Natural killer cell treated with Interleukin-12 subunit alpha and Interleukin-12 subunit beta and Interleukin-15 and Interleukin-18, amount 100 ng/mL, for 72 hours (primary cell): ENCODE measurements around the gene ZC3H12A. TPM values are rescaled to one million over a fixed set of nuclear protein-coding genes. Genes with fewer than 3 reads are reported as not detected.
A peak's percentile ranks its signal among the peaks of the same experiment; 100 is the strongest.
"Not testable (repeated sequence)": the region's sequence is repeated elsewhere in the genome, so short reads cannot be mapped to it uniquely, and the experiment has no call there.

Experiments used
- ATAC-seq, 2 donors: fragments of 150-1000 bp; cut with Tn5 transposase in 1 of 2; sonication (Bioruptor Pico), chemical (Tn5 transposase) in 1 of 2; 2 replicates each; pipeline ENCODE4 v1.10.0; 2021
- DNase-seq: peaks from one replicate; pipeline ENCODE4 v3.0.0; 2022; ENCODE audit warnings: low spot score
- H3K27ac Mint-ChIP-seq, 2 donors: 1 replicate in 1 of 2; 2 replicates in 1 of 2; pipeline ENCODE4 v1.8.0; 2022; ENCODE audit warnings: mixed read lengths in 2 of 2, mild to moderate bottlenecking in 1 of 2, moderate library complexity in 1 of 2
- H3K27me3 Mint-ChIP-seq, 2 donors: 1 replicate in 1 of 2; 2 replicates in 1 of 2; pipeline ENCODE4 v1.8.0; 2022; ENCODE audit warnings: mixed read lengths in 2 of 2
- H3K36me3 Mint-ChIP-seq: one replicate; pipeline ENCODE4 v1.8.0; 2022; ENCODE audit warnings: mixed read lengths
- H3K4me1 Mint-ChIP-seq, 2 donors: 1 replicate in 1 of 2; 2 replicates in 1 of 2; pipeline ENCODE4 v1.8.0; 2022; ENCODE audit warnings: low read depth in 2 of 2, mixed read lengths in 2 of 2, mild to moderate bottlenecking in 1 of 2
- H3K4me3 Mint-ChIP-seq: one replicate; pipeline ENCODE4 v1.8.0; 2022; ENCODE audit warnings: mixed read lengths
- H3K9me3 Mint-ChIP-seq: 2 replicates; pipeline ENCODE4 v1.8.0; 2022; ENCODE audit warnings: mixed read lengths
- total RNA-seq, 2 donors: library from RNA; stranded (reverse); gene quantifications; one replicate each; pipeline ENCODE4 v1.2.3, GENCODE V29; 2022

Gene ZC3H12A
- total RNA-seq, 2 donors from 2014 or later, result 109 to 198 TPM

DNA sequence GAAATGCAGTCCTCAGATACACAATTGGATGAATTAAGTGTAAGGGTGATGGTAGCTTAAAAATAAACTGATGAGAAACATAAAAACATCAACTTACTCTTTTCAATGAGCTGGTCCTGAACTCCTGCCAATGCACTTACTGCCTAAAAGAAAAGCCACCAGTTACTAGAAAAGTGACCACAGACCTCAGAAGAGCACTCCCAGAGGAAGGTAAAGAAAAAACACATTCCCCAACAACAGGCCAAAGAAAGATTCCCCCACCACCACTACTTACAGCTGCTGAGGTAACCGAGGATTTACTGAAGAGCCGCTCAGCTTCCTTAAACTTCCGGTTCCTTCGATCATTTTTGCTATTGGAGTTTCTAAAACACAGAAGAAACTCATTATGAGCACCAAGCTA lies 34.8 kb downstream of the ZC3H12A start:
- Mint-ChIP-seq H3K27ac (peak overlapping the region in 1 of 2 donors; percentile 53), H3K9me3 (no peaks in the 10 kb centered on the region), H3K4me3 (no peak overlapping the region), H3K27me3 (no peaks in the 10 kb centered on the region), H3K36me3 (peaks cover 31% of the 10 kb centered on the region), H3K4me1 (peaks cover 24 to 31% of the 10 kb centered on the region in 2 donors)
- DNase-seq, result no peak
- ATAC-seq, result no peak

DNA sequence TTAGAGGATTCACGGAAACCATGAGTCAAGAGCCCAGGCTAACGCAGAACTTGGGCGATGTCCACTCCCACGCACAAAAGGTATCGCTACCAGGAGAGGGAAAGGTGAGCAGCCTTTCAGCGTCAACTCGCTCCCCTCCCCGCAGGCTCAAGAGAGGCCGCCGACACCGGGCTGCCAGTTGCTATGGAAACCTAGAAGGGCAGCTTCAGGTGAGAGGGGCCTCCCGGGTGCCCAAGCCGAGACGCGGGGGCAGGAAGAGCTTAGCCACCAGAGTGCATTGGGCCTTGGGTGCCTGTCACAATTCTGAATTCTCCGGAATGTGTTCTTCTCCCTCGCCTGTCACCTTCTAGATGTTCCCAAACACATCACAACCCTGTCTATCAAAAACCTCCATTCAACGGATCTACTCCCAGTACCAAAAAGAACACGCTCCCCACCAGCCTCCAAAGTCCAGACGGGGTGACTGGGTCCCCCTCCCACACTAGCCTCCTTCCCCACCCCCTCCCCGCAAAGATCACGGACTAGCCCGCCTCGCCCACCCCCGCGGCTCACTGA lies 39.5 kb downstream of the ZC3H12A start:
- Mint-ChIP-seq H3K4me1 (peaks cover 30 to 35% of the 10 kb centered on the region in 2 donors), H3K36me3 (peaks cover 11% of the 10 kb centered on the region)
- no peak for DNase-seq

DNA sequence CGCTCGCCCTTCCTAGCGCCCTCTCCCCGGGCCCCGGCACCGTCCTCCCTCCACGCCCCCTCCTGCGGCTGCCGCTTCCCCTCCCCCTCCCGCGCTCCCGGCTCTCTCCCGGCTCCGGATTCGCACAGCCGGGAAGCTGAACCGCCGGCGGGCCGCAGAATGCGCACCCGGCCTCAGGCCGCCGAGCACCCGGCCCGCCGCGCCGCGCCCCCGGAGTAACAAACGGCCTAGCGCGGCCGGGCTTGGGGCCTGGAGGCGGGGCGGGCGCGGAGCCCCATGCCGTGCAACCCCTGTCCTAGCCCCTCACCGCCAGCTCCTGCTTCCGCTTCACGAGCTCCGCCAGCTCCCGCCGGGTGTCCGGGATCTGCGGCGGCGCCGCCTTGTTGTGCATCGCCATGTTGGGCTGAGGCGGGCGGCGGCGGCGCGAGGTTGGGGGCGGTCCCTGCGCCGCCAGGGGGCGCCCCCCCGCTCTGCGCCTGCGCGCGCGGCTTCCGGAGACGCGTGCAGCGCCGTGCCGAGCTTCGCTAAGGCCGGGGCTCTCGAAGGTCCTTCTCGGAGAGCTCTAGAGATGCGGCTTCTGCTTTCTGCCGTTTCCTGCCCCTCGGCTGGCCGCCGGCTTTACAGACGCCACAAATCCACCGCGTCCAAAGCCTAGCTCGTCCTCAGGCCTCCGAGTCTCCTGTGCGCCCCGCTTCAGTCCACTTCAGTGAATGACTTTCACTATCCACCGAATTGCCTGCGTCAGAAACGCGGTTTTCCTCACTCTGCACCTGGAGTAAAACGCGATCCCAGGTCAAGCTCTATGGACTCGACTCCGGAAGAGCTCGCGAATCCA lies 40.2 kb downstream of the ZC3H12A start, which contains the start of gene MEAF6:
TSS of gene MEAF6 (minus strand) at position 417 of the 835 bp plus-strand sequence. CDS start at position 397, 20 bp downstream.
- Mint-ChIP-seq H3K27me3 (no peaks in the 10 kb centered on the region), H3K27ac (peak within 1 kb of the TSS; percentile 95 to 98), H3K4me1 (peaks cover 30 to 36% of the 10 kb centered on the region in 2 donors), H3K36me3 (peaks cover 5% of the 10 kb centered on the region), H3K9me3 (no peaks in the 10 kb centered on the region), H3K4me3 (peak within 1 kb of the TSS; percentile 100)
- peak; percentile 89 for DNase-seq
- ATAC-seq, result peak; percentile 98 to 99

More for the DNA sequence above, 39.5 kb downstream of the ZC3H12A start:
- no peak for ATAC-seq
- peak overlapping the region; percentile 82 to 92 for H3K27ac Mint-ChIP-seq
- H3K27me3 Mint-ChIP-seq, result no peaks in the 10 kb centered on the region
- no peaks in the 10 kb centered on the region for H3K9me3 Mint-ChIP-seq
- H3K4me3 Mint-ChIP-seq, result peak overlapping the region; percentile 100

DNA sequence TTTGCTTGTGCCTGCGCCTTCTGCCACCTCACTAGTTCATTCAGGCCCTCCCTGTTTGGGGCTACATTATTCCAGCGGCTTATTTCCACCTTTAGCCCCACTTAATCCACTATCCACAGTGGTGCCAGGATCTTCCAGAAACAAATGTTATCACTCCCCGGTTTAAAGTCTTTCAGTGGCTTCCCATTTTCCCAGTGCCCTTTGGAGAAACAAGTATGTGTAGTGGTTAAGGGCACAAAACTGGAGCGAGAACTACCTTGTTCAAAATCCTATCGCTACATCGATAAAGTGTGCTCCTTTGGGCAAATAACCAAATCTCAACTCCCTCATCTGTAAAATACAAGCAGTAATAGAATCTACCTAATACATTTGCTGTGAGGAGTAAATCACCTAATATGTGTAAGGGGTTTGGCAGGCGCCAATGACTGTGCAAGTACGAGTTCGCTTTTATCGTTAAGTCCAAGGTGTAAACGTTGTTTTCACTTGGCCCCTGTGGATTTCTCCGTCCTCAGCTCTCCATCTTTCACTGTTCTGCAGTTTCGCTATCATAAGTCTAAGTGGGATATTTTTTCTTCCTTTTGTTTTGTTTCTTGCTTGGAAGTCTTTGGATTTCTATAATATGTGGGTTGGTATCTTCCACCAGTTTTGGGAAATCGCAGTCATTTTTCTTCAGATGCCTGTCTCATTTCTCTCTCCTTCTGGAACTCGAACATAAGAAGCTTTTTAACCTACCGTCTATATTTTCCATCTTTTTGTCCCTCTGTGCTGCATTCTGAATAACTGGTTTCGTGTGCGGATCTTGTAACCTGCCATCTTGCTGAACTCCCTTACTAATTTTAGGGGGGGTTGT lies 41.0 kb downstream of the ZC3H12A start:
- no peaks in the 10 kb centered on the region for H3K9me3 Mint-ChIP-seq
- H3K27me3 Mint-ChIP-seq, result no peaks in the 10 kb centered on the region
- peaks cover 31 to 39% of the 10 kb centered on the region in 2 donors for H3K4me1 Mint-ChIP-seq
- ATAC-seq, result no peak
- no peak for DNase-seq
- peak overlapping the region; percentile 100 for H3K4me3 Mint-ChIP-seq
- H3K27ac Mint-ChIP-seq, result peak overlapping the region; percentile 95 to 98
- H3K36me3 Mint-ChIP-seq, result peaks cover 5% of the 10 kb centered on the region

DNA sequence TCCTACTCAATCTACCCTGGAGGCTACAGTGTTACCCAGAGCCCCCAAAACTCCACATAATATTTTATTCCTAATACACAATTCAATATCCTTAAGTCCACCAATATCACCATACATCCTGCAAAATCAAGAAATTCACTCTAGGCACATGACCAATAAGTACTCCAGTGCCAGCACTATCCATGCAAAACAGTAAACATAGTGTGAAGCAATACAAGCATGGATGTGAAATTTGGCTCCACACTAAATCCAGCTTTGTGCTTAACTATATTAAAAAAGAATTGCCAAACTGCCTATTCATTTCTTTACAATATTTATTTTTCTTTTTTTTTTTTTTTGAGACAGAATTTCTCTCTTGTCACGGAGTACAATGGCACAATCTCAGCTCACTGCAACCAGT lies 43.2 kb downstream of the ZC3H12A start:
- ATAC-seq (no peak), DNase-seq (no peak)
- Mint-ChIP-seq H3K9me3 (no peaks in the 10 kb centered on the region), H3K27me3 (no peaks in the 10 kb centered on the region), H3K36me3 (peaks cover 5% of the 10 kb centered on the region), H3K4me3 (no peak overlapping the region), H3K27ac (peak overlapping the region in 1 of 2 donors; percentile 58), H3K4me1 (peaks cover 31 to 35% of the 10 kb centered on the region in 2 donors)

DNA sequence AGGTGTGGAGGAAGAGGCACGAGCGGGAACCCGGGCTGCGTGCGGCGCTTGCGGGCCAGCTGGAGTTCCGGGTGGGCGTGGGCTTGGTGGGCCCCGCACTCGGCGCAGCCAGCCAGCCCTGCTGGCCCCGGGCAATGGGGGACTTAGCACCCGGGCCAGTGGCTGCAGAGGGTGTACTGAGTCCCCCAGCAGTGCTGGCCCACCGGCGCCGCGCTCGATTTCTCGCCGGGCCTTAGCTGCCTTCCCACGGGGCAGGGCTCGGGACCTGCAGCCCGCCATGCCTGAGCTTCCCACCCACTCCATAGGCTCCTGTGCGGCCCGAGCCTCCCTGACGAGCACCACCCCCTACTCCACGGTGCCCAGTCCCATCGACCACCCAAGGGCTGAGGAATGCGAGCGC lies 43.9 kb downstream of the ZC3H12A start:
- not testable (repeated sequence) for H3K36me3 Mint-ChIP-seq, ATAC-seq, H3K27me3 Mint-ChIP-seq, H3K27ac Mint-ChIP-seq, H3K9me3 Mint-ChIP-seq, DNase-seq, H3K4me3 Mint-ChIP-seq
- H3K4me1 Mint-ChIP-seq, result peaks cover 29 to 30% of the 10 kb centered on the region in 2 donors

DNA sequence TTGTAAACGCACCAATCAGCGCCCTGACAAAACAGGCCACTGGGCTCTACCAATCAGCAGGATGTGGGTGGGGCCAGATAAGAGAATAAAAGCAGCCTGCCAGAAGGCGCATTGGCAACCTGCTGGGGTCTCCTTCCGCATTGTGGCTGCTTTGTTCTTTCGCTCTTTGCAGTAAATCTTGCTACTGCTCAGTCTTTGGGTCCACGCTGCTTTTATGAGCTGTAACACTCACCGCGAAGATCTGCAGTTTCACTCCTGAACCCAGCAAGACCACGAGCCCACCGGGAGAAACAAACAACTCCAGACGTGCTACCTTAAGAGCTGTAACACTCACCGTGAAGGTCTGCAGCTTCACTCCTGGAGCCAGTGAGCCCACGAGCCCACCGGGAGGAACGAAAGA lies 44.5 kb downstream of the ZC3H12A start:
- Mint-ChIP-seq H3K4me1 (peaks cover 22 to 25% of the 10 kb centered on the region in 2 donors), H3K4me3 (peak overlapping the region; percentile 85), H3K27ac (peak overlapping the region; percentile 60 to 75)
- H3K27me3 Mint-ChIP-seq, ATAC-seq, H3K9me3 Mint-ChIP-seq, H3K36me3 Mint-ChIP-seq: not testable (repeated sequence)
- DNase-seq, result peak; percentile 63

DNA sequence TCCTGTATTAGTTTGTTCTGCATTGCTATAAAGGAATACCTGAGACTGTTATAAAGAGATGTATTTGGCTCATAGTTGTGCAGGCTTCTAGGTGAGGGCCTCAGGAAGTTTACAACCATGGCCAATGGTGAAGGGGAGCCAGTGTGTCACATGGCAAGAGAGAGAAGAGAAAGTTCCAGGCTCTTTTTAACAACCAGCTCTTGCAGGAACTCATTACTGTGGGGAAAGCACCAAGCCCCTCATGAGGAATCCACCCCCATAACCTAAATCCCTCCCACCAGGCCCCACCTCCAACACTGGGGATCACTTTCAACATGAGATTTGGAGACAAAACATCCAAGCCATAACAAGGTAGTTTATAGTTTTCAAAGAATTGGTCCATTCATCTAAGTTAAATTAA lies 45.2 kb downstream of the ZC3H12A start:
- Mint-ChIP-seq H3K27me3 (no peaks in the 10 kb centered on the region), H3K27ac (peak overlapping the region; percentile 60 to 75), H3K4me3 (peak overlapping the region; percentile 85), H3K36me3 (no peaks in the 10 kb centered on the region), H3K4me1 (peaks cover 20 to 23% of the 10 kb centered on the region in 2 donors), H3K9me3 (no peaks in the 10 kb centered on the region)
- DNase-seq (no peak), ATAC-seq (peak in 1 of 2 donors; percentile 6)

DNA sequence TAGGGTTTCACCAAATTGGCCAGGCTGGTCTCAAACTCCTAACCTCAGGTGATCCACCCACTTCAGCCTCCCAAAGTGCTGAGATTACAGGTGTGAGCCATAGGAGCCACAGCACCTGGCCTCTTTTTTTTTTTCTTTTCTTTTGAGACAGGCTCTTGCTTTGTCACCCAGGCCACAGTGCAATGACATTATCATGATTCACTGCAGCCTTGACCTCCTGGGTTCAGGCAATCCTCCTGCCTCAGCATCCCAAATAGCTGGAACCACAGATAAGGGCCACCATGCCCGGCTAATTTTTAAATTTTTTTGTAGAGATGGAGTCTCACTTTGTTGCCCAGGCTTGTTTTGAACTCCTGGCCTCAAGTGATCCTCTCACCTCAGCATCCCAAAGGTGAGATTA lies 55.5 kb downstream of the ZC3H12A start:
- not testable (repeated sequence) for H3K36me3 Mint-ChIP-seq, H3K27me3 Mint-ChIP-seq, DNase-seq, H3K9me3 Mint-ChIP-seq, H3K27ac Mint-ChIP-seq, H3K4me1 Mint-ChIP-seq, H3K4me3 Mint-ChIP-seq, ATAC-seq

DNA sequence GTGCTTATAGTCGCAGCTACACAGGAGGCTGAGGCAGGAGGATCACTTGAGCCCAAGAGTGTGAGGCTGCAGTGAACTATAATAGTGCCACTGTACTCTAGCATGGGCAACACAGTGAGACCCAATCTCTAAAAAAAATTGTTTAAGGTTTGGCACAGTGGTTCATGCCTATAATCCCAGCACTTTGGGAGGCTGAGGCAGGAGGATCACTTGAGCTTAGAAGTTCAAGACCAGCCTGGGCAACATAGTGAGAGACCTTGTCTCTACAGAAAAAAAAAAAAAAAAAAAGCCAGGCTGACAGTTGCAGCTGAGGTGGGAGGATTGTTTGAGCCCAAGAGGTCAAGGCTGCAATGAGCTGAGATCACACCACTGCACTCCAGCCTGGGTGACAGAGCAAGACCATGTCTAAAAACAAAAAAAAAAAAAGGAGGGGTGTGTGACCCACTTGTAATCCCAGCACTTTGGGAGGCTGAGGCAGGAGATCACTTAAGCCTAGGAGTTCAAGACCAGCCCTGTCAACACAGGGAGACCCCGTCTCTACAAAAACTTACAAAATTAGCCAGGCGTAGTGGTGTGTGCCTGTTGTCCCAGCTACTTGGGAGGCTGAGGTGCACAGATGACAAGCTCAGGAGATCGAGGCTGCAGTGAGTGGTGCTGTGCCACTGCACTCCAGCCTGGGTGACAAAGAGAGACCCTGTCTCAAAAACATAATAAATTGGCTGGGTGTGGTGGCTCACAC lies 58.2 kb downstream of the ZC3H12A start:
- H3K4me3 Mint-ChIP-seq, ATAC-seq, H3K27me3 Mint-ChIP-seq, H3K9me3 Mint-ChIP-seq, DNase-seq, H3K27ac Mint-ChIP-seq: not testable (repeated sequence)
- Mint-ChIP-seq H3K36me3 (peaks cover 13% of the 10 kb centered on the region), H3K4me1 (peaks cover 11 to 24% of the 10 kb centered on the region in 2 donors)

DNA sequence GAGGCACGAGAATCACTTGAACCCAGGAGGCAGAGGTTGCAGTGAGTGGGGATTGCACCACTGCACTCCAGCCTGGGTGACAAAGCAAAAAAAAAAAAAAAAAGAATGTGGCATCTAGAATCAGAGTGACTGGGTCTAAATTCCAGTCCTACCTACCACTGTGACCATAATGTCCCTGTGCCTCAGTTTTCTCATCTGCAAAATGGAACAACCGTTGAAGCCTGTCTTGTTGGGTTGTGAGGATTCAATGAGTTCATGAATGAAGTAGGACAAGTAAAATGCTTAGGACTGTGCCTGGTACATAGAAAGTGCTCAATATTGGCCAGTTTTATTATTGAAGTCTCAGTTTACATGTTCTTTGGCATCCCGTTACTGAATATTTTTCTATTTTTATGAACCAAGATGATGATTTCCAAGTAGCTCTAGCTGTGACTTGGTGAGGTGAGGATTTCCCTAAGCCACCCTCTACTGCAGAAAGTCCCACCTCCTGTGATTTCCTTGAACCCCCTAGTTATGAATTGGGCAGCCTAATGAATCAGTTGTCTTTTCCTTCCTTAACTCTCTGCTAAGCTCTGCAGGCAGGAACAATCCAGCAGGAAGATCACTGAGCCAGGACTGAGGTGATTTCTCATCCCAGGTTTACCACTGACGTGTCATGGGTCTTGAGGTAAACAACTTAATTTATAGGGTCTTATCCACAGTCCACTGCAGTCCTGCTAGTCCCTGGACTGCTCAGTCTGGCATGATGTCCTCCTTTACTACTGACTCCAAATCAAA lies 59.1 kb downstream of the ZC3H12A start:
- Mint-ChIP-seq H3K4me3 (no peak overlapping the region), H3K4me1 (peaks cover 16 to 30% of the 10 kb centered on the region in 2 donors), H3K27ac (peak overlapping the region in 1 of 2 donors; percentile 77), H3K27me3 (no peaks in the 10 kb centered on the region), H3K9me3 (no peaks in the 10 kb centered on the region), H3K36me3 (peaks cover 20% of the 10 kb centered on the region)
- no peak for ATAC-seq
- DNase-seq, result no peak
